Measurements from ENCODE around the gene JCAD.

DNA sequence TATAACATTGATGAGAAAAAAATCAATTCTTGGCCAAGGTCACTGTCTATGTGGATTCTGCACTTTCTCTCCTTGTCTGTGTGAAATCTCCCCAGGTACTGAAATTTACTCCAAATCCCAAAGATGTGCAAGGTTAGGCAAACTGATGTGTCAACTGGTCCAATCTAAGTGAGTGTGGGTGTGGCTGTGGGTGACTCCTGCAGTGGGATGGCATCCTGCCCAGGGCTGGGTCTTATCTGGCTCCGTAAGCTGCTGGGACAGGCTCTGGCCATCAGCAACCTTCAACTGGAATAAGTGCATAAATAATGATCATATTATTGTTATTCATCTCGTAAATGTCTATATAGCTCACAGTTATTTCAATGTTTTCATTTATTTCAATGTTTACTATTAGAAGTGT lies 79.3 kb downstream of the JCAD start:
- TF ChIP-seq, protein P1, sequence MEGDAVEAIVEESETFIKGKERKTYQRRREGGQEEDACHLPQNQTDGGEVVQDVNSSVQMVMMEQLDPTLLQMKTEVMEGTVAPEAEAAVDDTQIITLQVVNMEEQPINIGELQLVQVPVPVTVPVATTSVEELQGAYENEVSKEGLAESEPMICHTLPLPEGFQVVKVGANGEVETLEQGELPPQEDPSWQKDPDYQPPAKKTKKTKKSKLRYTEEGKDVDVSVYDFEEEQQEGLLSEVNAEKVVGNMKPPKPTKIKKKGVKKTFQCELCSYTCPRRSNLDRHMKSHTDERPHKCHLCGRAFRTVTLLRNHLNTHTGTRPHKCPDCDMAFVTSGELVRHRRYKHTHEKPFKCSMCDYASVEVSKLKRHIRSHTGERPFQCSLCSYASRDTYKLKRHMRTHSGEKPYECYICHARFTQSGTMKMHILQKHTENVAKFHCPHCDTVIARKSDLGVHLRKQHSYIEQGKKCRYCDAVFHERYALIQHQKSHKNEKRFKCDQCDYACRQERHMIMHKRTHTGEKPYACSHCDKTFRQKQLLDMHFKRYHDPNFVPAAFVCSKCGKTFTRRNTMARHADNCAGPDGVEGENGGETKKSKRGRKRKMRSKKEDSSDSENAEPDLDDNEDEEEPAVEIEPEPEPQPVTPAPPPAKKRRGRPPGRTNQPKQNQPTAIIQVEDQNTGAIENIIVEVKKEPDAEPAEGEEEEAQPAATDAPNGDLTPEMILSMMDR (IDR thresholded peaks at IDR 0.05), result no peak
- TF ChIP-seq POLR2A (IDR thresholded peaks at IDR 0.05), result no peak

Measured in uterus (tissue), 2 donors.